Thyroid gland (tissue), 4 donors: Measurements from ENCODE around the gene TUBA3E.
"Not testable (repeated sequence)": the region's sequence is repeated elsewhere in the genome, so short reads cannot be mapped to it uniquely, and the experiment has no call there.

Experiments used
- POLR2A ChIP-seq, 2 donors: fragments of 450-650 bp; IDR thresholded peaks; one replicate each; pipeline ENCODE4 v1.6.1; 2017; ENCODE audit warnings: antibody characterized with exemption in 2 of 2, mild to moderate bottlenecking in 2 of 2, moderate library complexity in 1 of 2
- TF ChIP-seq, protein P1 (sequence below), 6 experiments: fragments of 200-600 bp in 3 of 6; fragments of 450-650 bp in 3 of 6; sonication (generic) in 3 of 6; IDR thresholded peaks; one replicate each; pipeline ENCODE4 v1.5.1; 2016 to 2019; ENCODE audit warnings: antibody characterized with exemption in 6 of 6, mild to moderate bottlenecking in 2 of 6, inconsistent platforms in 1 of 6, moderate library complexity in 1 of 6

DNA sequence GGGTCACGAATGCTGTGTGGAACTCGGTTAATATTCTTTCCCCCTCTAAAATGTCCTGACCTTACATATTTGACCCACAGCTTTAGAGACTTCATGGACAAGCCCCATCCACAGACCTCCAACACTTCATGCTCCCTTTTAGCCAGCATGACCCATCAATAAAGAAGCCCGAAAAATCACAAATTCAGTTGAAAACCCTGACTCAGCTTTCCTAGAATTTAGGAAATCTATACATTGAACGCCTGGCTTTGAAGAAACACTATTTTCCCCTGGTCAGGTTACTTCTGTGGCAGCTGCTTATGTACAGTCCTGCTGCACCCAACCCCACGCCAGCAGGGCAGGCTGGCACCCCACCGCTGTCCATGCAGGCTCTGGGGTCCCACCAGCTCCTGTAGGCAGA, 6.9 kb downstream of the TUBA3E start:
- not testable (repeated sequence) for TF ChIP-seq POLR2A (IDR thresholded peaks at IDR 0.05)
- TF ChIP-seq, protein P1, sequence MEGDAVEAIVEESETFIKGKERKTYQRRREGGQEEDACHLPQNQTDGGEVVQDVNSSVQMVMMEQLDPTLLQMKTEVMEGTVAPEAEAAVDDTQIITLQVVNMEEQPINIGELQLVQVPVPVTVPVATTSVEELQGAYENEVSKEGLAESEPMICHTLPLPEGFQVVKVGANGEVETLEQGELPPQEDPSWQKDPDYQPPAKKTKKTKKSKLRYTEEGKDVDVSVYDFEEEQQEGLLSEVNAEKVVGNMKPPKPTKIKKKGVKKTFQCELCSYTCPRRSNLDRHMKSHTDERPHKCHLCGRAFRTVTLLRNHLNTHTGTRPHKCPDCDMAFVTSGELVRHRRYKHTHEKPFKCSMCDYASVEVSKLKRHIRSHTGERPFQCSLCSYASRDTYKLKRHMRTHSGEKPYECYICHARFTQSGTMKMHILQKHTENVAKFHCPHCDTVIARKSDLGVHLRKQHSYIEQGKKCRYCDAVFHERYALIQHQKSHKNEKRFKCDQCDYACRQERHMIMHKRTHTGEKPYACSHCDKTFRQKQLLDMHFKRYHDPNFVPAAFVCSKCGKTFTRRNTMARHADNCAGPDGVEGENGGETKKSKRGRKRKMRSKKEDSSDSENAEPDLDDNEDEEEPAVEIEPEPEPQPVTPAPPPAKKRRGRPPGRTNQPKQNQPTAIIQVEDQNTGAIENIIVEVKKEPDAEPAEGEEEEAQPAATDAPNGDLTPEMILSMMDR (IDR thresholded peaks at IDR 0.05): not testable (repeated sequence)
